H1 (cell line): ENCODE results near the gene LNPK.

Source experiments
- JUND ChIP-seq: IDR thresholded peaks from 2 replicates; pipeline ENCODE4 v1.6.1; 2011; ENCODE audit warnings: mild to moderate bottlenecking, improper control_type of control experiment, low read length
- SIX5 ChIP-seq: IDR thresholded peaks from 2 replicates; pipeline ENCODE4 v1.6.1; 2011; ENCODE audit warnings: mild to moderate bottlenecking, low read depth, low read length
- TF ChIP-seq, protein P1 (sequence below), 3 experiments: IDR thresholded peaks; 1 replicate in 2 of 3; 2 replicates in 1 of 3; pipeline versions ENCODE4 v1.5.1 to v1.6.1; 2011; ENCODE audit warnings: low read length in 3 of 3, mild to moderate bottlenecking in 3 of 3, inconsistent platforms in 2 of 3, low read depth in 1 of 3, moderate library complexity in 1 of 3; ENCODE audit not compliant: insufficient read depth in 1 of 3; ENCODE audit errors: control extremely low read depth in 1 of 3

GRCh38 chr2:175973373-175973772, 28.7 kb downstream of the LNPK start:
- TF ChIP-seq, protein P1, sequence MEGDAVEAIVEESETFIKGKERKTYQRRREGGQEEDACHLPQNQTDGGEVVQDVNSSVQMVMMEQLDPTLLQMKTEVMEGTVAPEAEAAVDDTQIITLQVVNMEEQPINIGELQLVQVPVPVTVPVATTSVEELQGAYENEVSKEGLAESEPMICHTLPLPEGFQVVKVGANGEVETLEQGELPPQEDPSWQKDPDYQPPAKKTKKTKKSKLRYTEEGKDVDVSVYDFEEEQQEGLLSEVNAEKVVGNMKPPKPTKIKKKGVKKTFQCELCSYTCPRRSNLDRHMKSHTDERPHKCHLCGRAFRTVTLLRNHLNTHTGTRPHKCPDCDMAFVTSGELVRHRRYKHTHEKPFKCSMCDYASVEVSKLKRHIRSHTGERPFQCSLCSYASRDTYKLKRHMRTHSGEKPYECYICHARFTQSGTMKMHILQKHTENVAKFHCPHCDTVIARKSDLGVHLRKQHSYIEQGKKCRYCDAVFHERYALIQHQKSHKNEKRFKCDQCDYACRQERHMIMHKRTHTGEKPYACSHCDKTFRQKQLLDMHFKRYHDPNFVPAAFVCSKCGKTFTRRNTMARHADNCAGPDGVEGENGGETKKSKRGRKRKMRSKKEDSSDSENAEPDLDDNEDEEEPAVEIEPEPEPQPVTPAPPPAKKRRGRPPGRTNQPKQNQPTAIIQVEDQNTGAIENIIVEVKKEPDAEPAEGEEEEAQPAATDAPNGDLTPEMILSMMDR (IDR thresholded peaks at IDR 0.05; ENCODE audit: control extremely low read depth in 1 of 3, insufficient read depth in 1 of 3, low read depth in 1 of 3, low read length in 3 of 3), result no peak
- TF ChIP-seq SIX5, result no peak
- no peak for TF ChIP-seq JUND
